ENCODE results near the gene C8A. TPM values are rescaled to one million over a fixed set of nuclear protein-coding genes. Genes with fewer than 3 reads are reported as not detected.

C8A gene
- total and polyA plus RNA-seq, 12 donors = 0.09 TPM; not detected in 11

GRCh38 chr1:56859287-56859686, 4.7 kb downstream of the C8A start:
- Histone ChIP-seq H3K9me3 (no peaks in the 10 kb centered on the region), H3K4me1 (no peaks in the 10 kb centered on the region), H3K27me3 (peaks cover 0 to 4% (median 0%) of the 10 kb centered on the region in 7 donors), H3K4me3 (no peak overlapping the region), H3K27ac (no peak overlapping the region), H3K36me3 (no peaks in the 10 kb centered on the region)
- ATAC-seq (no peak), DNase-seq (no peak)
- TF ChIP-seq CTCF (IDR thresholded peaks at IDR 0.05) = no peak
- intact Hi-C loops (cut with DNase I) = loop anchor here in 1 of 10 donors (10.0 kb wide), 1 partner anchor 106 kb away; the partner anchor contains the start of gene C8B

- Histone ChIP-seq H3K9me3 (peaks cover 0 to 5% (median 0%) of the 10 kb centered on the region in 11 donors), H3K27me3 (peaks cover 0 to 7% (median 0%) of the 10 kb centered on the region in 7 donors), H3K27ac (no peak overlapping the region), H3K4me3 (no peak overlapping the region), H3K36me3 (no peaks in the 10 kb centered on the region), H3K4me1 (no peaks in the 10 kb centered on the region)
- ATAC-seq (no peak), DNase-seq (no peak)
- no peak for TF ChIP-seq CTCF (IDR thresholded peaks at IDR 0.05)
- intact Hi-C loops (cut with DNase I) = no loop called here
- 82 to 86% methylated on average over 3 of the region's 3 CpGs for WGBS, 2 donors
These were observed 8.8 kb downstream of the C8A start for GRCh38 chr1:56863265-56863992.

- H3K4me3 ChIP-seq = no peak overlapping the region
- no peak for TF ChIP-seq CTCF (IDR thresholded peaks at IDR 0.05)
- no peak overlapping the region for H3K27ac ChIP-seq
- peaks cover 0 to 5% (median 0%) of the 10 kb centered on the region in 11 donors for H3K9me3 ChIP-seq
- H3K4me1 ChIP-seq = no peaks in the 10 kb centered on the region
- peaks cover 0 to 7% (median 0%) of the 10 kb centered on the region in 7 donors for H3K27me3 ChIP-seq
- DNase-seq = no peak
- intact Hi-C loops (cut with DNase I) = no loop called here
- 44 to 47% methylated on average over 2 of the region's 2 CpGs for WGBS, 2 donors
- no peak for ATAC-seq
- no peaks in the 10 kb centered on the region for H3K36me3 ChIP-seq
These were observed 9.8 kb downstream of the C8A start for GRCh38 chr1:56864430-56864829.

DNA sequence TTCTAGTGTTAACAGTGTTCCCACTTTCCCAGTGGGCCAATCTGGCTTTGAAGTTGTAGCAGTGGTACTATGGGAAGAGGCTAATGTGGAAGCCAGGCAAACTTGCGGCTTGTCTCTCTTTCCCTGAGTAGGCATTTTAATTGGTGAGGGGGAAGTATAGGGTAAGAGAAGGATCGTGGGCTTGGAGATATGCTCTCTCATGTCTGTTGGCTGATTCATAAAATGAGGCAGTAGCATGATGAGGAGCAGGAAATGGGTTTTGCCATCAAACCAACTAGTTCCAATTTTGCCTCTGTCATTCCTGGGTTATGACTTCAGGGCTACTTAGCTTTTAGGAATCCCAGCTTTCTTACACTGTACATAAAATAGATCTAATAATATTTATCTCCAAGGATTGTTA, 12.1 kb downstream of the C8A start:
- intact Hi-C loops (cut with DNase I) = no loop called here
- no peaks in the 10 kb centered on the region for H3K36me3 ChIP-seq
- DNase-seq = no peak
- H3K4me1 ChIP-seq = no peaks in the 10 kb centered on the region
- no peak for TF ChIP-seq CTCF (IDR thresholded peaks at IDR 0.05)
- no peak overlapping the region for H3K27ac ChIP-seq
- no peak overlapping the region for H3K4me3 ChIP-seq
- 64 to 67% methylated on average over 2 of the region's 2 CpGs for WGBS, 2 donors
- ATAC-seq = no peak
- peaks cover 0 to 11% (median 0%) of the 10 kb centered on the region in 7 donors for H3K27me3 ChIP-seq
- H3K9me3 ChIP-seq = peaks cover 0 to 5% (median 0%) of the 10 kb centered on the region in 11 donors

Measured in heart right ventricle (tissue), 16 donors.